ENCODE results near the gene ORM2.

GRCh38 chr9:114374936-114375335 lies 45.3 kb downstream of the ORM2 start:
- no peak for TF ChIP-seq CTCF (IDR thresholded peaks at IDR 0.05)
- TF ChIP-seq POLR2A (IDR thresholded peaks at IDR 0.05) = no peak

Measured in Peyer's patch (tissue), 4 donors.